GM18868 (cell line): ENCODE measurements around the gene GINS3.

ENCODE experiments used
- ATAC-seq: cut with Tn5 transposase; IDR thresholded peaks from one replicate; pipeline ENCODE4 v1.9.1; 2021; ENCODE audit warnings: mild to moderate bottlenecking, moderate library complexity; ENCODE audit not compliant: unreplicated experiment

GINS3 gene

DNA sequence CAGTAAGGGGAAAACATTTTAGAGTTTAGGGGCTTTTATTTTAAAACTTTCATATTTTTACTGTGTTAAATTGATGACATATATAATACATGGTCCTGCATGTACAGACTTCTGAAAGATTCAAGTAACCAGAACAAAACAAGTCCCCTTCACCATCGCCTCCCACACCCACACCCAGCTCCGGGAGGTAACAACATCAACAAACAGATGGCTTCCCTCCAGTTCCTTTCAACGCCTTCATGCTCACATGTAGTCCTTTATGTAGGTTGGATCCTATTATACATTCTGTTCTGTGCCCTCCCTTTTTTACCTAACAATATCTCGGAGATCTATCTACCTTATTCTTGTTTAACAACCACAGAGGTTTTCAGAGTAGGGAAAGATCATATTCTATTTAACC lies 30.5 kb downstream of the GINS3 start:
- ATAC-seq, result no peak

DNA sequence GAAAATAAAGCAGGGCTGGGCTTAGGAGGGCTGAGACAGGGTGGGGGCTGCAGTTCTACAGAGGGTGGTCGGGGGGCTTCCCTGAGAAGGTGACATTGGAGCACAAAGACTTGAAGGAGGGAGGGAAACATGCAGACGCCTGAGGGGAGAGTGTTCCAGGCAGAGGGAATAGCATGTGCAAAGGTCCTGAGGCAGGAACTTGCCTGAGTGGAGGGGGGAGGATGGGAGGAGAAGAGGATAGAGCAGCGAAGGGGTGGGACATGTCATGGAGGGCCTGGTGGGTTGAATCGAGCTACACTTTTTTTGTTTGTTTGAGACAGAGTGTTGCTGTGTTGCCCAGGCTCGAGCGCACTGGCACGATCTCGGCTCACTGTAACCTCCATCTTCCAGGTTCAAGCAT lies 33.0 kb downstream of the GINS3 start:
- no peak for ATAC-seq

DNA sequence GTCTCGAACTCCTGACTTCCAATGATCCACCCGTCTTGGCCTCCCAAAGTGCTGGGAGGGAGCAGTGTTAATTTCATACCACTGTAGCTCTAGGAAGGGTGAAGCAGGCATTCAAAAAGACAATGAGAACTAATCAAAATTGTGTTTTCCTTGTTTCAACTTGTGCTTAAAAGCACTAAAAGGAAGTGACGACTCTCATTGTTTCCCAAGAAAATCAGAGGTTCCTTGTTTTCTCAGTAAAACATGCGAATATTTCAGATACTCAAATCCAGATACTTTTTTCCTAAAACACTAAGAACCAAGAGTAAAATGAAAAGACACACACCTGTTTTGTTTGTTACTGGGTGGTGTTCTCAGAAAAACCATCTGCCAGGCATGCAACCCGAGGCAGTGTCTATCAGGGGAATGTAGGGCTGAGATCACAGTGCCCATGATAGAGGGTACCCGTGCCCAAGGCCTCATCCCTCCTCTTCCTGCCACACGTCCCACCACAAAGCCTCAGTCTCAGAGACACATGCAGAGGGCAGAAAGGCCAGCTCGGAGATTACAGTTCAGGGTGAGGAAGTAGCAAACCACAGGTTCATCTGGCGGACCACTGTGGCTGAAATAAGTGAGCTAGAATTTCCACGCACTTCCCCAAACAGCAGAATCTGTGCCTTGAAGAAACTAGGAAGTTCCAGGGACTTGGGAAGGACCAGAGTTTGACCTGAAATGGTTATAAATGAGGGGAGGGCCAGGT lies 33.7 kb downstream of the GINS3 start:
- ATAC-seq, result peak; percentile 89

DNA sequence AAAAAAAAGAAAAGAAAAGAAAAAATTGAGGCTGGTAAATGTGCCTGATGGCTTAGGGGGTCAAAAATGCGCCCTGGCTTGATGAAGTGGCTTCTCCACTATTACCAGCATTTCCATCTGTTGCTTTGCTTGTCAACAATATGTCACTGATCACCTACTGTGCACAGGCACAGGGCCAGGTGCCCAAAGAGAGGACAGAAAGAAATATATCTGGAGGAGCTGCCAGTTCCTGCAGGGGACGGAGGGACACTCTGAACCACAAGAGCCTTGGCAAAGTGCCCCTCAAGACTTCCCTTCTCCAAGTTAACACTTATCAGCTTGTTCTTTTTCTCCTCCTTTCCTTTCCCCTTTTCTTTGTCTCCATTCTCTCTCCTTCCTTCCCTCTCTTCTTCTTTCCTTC lies 34.7 kb downstream of the GINS3 start:
- no peak for ATAC-seq

DNA sequence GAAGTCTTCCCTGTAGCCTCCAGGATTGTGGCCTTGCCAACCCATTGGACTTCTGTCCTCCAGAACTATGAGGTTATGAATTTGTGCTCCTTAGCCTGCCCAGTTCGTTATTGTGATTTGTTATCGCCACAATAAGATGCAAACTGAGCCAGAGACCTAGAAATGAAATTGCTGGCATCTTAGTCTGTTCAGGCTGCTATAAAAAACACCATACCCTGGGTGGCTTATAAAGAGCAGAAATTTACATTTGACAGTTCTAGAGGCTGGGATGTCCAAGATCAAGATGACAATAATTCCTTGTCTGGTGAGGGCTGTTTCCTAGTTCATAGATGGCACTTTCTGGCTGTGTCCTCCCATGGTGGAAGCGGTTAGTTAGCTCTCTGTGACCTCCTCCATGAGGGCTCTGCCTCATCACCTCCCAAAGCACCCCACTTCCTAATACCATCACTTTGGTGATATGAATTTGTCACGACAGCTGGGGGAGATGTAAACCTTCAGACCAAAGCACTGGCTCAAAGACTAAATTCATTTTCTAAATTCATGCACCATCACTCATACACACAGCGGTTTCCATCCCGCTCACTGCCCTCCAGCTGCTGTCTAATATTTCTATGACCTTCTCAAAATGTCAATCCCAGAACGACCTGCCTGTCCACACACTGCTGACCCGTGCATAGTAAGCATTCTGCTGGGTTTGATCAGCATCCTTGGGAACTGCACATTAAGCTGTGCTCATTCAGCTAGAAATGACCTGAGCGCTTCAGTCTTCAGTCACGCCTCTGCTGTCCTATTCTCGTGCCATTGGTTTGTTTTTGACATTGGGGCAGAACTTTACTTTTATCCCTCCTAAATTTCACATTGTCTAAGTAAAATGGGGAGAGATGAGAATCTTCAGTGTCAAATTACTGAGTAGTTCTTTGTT lies 36.6 kb downstream of the GINS3 start:
- ATAC-seq, result no peak

DNA sequence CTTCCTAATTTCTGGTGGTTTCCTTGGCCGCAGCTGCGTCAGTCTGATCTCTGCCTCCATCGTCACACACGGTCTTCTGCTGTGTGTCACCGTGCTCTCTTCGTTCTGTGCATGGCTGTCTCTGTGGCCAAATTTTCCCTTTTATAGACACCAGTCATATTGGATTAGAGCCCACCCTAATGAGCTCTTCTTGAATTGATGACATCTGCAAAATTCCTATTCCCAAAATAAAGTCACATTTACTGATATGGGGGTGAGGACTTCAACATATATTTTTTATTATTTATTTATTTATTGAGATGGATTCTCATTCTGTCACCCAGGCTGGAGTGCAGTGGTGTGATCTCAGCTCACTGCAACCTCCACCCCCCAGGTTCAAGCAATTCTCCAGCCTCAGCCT lies 38.4 kb downstream of the GINS3 start:
- no peak for ATAC-seq

DNA sequence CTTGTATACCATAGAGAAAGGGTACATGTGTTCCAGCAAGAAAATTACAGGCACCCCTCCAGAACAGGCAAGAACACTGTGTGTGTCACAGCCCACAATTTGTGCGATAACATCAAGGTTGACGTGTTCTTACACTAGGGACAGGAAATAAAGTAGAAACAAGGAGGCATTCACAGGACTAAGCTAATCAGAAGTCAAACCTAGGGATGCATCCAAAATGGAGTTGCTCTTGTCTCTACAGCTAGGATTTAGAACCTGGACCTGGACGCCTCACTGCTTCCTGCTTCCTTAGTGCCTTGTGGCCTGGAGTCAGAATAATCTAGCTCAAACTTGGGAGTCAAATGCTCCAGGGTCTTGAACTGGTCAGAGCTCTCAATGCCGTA lies 41.3 kb downstream of the GINS3 start:
- ATAC-seq, result no peak

DNA sequence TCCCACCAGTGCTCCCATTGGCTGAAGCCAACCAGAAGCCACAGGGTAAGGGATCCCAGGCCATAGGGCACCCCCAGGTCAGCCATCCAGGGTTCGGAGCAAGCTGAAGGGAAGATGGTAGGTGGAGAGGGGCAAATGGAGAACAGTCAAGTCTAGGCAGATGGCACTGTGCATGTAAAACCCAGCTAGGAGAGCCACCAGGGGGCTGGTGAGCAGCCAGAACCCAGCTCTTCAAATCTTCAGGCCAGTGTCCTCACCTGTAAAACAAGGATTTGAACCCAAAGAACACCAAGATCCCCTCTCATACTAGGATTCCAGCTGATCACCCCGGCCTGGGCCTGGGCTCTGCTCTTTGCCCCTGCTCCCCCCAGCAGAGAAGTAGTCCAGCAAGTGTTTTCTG lies 43.5 kb downstream of the GINS3 start:
- no peak for ATAC-seq

DNA sequence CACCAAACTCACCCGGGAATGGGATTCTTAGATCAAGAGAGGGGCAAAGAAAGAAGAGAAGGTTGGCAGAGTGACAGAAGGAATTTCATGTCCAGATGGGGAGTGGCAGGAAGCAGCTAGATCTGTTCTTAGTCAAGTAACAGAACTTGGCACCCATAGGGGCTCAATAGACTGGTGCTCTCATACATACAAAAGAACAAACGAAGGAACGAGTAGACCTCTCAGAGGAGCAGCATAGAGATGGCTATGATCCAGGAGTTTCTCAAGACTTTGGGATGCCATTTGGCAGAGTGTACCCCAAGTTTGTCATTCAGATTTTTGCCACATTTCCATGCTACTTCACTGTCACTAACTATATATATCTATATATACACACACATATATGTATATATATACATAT lies 47.9 kb downstream of the GINS3 start:
- no peak for ATAC-seq

DNA sequence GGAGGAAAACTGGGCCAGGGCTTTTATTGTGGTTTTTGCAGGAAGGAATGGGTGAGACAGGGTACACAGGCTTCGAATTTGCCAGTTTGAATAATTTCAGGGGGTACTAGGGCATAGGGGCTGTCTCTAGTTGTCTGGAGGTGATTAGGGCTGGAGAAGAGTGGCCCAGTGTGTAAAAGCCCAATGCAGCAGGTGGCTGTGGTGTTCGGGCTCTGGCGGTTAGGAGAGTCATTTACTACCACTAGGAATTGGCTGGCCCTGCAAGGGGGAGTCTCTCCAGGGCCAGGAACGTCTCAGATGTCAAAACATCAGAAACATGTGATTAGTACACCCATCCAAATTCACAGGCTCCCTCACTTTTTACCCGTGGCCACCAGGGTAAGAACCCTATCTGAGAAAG lies 50.3 kb downstream of the GINS3 start:
- ATAC-seq, result no peak

DNA sequence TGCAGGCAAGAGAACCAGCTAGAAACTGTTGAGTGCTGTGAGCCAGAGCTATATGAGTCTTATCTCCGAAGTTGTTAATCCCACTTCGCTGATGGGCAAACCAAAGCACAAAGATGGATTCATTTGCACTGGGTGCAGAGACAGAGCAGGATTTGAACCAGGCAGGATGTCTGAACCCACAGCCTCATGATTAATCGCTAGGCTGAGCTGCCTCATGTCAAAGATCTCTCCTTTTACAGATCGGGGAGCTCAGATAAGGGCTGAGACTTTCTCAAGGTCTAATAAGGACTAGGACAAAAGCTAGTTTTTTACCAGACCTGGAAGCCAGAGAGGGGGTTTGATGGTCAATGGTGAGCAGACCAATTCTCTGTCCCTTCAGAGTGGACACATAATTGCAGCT lies 51.5 kb downstream of the GINS3 start:
- ATAC-seq, result no peak

DNA sequence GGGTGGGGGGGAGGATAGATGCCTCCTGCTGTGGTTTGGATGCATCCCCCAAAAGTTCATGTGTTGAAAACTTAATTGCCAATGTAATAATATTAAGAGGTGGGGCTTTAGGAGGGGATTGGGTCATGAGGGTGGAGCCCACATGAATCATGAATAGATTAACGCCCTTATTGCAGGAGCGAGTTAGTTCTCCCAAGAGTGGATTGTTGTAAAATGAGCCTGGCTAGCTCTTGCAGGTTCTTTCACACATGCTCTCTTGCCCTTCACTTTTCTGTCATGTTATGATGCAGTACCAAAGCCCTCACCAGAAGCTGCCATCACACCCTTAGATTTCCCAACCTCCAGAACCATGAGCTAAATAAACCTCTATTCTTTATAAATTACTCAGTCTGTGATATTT lies 52.0 kb downstream of the GINS3 start:
- no peak for ATAC-seq

DNA sequence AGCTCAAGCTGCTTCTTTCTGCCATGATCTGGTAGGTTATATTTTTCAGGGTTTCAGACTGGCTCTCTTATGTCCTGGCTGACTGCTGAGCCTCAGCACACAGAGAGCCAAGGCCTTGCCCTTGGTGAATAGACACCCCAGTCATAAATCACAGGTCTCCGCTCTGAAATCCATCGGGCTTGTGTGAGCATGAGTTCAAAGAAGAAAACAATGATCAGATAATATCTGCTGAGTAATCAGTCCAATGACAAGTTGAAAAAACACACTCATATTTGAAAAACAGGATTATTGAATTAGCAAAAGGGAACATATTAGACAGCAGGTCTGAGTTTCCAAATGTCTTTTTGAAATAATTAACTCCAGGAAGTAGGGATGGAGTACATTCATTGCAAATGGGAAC lies 56.6 kb downstream of the GINS3 start:
- no peak for ATAC-seq

DNA sequence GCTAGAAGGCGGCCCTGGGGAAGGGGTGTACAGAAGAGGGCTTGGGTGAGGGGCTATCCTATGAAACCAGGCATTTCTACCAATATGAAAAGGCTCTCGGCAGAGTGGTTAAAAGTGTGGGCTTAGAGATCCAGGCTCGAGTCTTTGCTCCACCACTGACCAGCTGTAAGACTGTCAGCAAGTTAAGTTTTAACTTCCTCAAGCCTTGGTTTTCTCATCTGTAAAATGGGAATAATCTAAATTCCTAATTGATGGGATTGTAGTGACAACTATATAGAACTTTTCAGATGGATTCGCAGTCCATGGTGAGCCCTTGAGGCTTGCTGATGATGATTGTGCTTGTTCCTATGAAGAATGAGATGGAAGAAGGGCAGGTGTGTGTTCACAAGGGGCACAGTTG lies 57.0 kb downstream of the GINS3 start:
- ATAC-seq, result no peak

DNA sequence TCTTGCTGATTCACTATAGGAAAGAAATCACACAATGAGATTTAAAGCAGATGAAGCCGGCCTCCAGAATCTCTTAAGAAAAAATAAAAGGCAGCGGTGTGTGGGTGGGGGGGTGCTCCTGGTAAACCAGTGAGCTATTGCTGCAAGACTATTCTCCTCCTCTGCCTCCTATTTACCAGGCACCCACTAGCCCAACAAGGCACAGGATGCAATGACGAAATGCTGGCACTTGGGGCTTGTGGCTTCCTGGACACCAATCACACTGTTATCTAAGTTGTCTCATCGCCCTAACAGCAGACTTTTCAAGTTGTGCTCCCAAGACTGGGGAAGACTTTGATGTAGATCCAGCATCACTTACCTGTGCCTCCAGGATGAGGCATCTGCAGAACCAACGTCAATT lies 57.5 kb downstream of the GINS3 start:
- ATAC-seq, result no peak

DNA sequence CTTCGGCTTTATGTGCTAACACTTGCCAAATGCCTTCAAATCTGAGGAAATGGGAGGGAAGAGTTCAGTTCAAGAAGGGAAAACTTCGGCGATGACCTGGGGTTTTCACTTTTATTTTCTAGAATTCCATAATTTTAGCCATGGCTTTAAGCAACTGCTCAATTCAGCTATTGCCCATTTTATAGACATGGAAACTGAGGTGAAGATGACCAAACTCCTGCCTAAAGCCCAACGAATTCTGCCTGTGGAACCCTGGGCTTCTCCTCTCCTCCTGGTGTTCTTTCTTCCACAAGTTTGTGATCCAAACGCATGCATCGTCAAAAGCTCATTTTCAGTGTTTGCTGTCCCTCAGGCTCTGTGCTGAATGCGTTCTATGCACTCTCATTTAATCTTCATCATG lies 58.3 kb downstream of the GINS3 start:
- ATAC-seq, result no peak

DNA sequence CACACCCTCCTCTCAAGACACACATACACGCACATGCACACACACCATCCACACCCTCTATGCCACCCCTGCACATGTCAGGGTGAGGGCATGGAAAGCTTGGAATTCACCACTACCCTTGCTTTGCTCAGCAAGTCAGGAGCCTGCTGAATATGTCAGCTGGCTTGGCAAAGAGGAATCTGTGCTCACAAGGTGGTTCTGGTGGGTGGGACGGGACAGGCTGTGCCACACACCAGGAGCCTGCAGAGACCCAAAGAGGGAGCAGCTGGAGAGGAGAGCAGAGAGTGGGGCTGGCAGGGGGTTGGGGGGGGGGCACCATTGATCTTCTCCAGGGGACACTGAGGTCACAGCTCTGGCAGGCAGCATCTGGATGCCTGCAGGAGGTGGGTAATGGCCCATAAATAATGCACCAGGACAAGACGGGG lies 59.0 kb downstream of the GINS3 start:
- ATAC-seq, result no peak

DNA sequence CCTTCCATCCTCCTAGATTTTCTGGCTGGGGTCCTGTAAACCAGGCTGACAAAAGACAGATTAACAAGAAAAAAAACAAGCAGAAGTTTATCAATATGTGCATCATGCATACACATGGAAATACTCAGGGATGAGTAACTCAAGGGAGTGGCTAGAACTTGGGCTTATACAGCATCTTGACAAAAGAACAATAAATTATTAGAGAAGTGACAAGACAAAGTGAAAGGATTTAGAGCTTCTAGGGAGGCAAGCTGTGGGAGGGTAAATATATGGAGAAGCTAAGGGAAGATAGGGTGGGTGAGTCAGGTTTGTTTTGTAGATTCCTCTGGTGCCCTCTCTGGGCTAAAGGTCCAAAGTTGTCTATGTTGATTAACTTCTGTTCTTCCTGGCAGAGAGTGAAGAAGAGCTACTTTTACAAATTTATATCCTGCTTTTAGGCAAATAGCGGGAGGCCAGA lies 59.7 kb downstream of the GINS3 start:
- ATAC-seq, result no peak

DNA sequence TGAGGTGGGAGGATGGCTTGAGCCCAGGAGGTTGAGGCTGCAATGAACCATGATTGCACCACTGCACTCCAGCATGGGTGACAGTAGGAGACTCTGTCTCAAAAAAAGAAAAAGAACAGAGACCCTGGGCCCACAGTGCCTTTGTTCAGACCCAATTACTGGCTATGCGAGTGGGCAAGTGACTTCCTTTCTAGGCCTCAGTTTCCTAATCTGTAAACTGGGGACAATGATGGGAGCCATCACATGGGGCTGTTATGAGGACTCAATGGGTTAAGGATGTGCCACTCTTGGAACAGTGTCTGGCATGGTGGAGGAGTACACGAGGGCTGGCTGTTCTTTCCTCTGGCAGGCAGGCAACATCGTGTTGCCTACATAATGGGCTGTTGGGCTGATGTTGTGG lies 60.4 kb downstream of the GINS3 start:
- ATAC-seq, result no peak

DNA sequence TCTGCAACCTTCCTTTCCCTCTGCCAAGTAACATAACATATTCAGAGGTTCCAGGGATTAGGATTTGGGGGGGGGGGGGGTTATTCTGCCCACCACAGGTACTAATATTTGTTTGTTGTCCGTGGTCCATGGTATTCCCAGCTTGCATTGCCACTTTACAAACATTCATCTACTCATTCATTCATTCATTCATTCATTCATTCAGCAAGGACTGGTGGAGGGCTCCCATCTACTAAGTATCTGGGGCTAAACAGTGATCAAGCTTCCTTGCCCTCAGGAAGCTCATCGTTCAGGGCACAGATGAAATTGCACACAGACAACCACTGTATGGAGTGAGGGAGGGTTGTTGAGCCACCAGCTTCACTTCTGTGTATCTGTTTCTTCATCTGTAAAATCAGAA lies 61.9 kb downstream of the GINS3 start:
- ATAC-seq, result no peak

DNA sequence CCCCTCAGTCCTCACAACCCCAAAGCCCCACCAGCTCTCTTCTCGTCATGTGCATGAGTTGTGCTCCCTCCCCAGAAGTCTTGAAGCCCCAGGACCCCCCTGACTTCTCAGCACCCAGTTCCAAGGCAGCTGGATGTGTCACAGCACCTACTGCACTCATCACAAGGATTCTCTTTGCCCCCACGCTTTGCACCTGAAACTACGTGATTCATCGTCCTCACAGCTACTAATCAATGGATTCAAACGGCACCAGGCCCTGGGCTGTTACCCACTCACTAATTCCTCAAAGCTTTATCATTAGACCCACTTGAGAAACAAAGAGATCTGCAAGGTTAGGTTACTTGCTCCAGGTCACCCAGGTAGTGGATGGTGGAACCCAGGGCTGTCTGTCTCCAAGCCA lies 62.6 kb downstream of the GINS3 start:
- ATAC-seq, result no peak
